Adrenal gland (tissue), 12 donors: ENCODE data around the gene FPR1. TPM values are rescaled to one million over a fixed set of nuclear protein-coding genes. Genes with fewer than 3 reads are reported as not detected.
"Not testable (repeated sequence)": the region's sequence is repeated elsewhere in the genome, so short reads cannot be mapped to it uniquely, and the experiment has no call there.

Source experiments
- DNase-seq, 7 donors: peaks; one replicate each; pipeline ENCODE4 v3.0.0-alpha.2; 2019 to 2020
- H3K27ac ChIP-seq, 5 donors: fragments of 200-600 bp; sonication (generic) in 4 of 5; 1 replicate in 3 of 5; 2 replicates in 2 of 5; pipeline versions ENCODE4 v1.5.1 to v1.8.0; 2016 to 2020; ENCODE audit warnings: mild to moderate bottlenecking in 1 of 5
- H3K27me3 ChIP-seq: fragments of 200-600 bp; 2 replicates; pipeline ENCODE4 v1.8.0; 2021
- H3K36me3 ChIP-seq, 2 donors: fragments of 200-600 bp; replicated peaks in 1 of 2; 1 replicate in 1 of 2; 2 replicates in 1 of 2; pipeline versions ENCODE4 v1.5.1 to v1.8.0; 2018 to 2022
- H3K4me1 ChIP-seq, 2 donors: fragments of 200-600 bp; replicated peaks in 1 of 2; 1 replicate in 1 of 2; 2 replicates in 1 of 2; pipeline versions ENCODE4 v1.5.1 to v1.8.0; 2018 to 2021
- H3K4me3 ChIP-seq, 4 donors: fragments of 200-600 bp; sonication (generic) in 3 of 4; one replicate each; pipeline ENCODE4 v1.5.1; 2016 to 2018
- H3K9me3 ChIP-seq, 3 donors: fragments of 200-600 bp; sonication (generic) in 1 of 3; replicated peaks in 1 of 3; 1 replicate in 2 of 3; 2 replicates in 1 of 3; pipeline versions ENCODE4 v1.5.1 to v1.8.0; 2016 to 2021
- POLR2A ChIP-seq, 2 donors: fragments of 450-650 bp; IDR thresholded peaks; one replicate each; pipeline ENCODE4 v1.6.1; 2017; ENCODE audit warnings: antibody characterized with exemption in 2 of 2, mild to moderate bottlenecking in 2 of 2, moderate library complexity in 1 of 2
- WGBS, 4 donors: extraction: QIAGEN DNeasy Blood & Tissue Kit in 2 of 4; methylation state at CpG; one replicate each; pipeline versions ENCODE4 v1.1.5 to v1.1.7; 2013 to 2017; 5-methylcytosine and 5-hydroxymethylcytosine counted together
- intact Hi-C, 2 donors: fragments of 100-400 bp; cut with DNase I; formaldehyde crosslinking; loops; one replicate each; pipeline versions ENCODE4 v1.14.1 to v1.15.0; 2022 to 2023
- polyA plus RNA-seq, 3 donors: library from polyadenylated mRNA; stranded (reverse); fragments of 200-250 nt in 2 of 3; fragments of 350-450 nt in 1 of 3; fragmentation: Illumina TruSeq in 1 of 3; extraction: RNeasy Lipid Tissue Mini Kit (QIAGEN cat#74804) in 1 of 3; gene quantifications; one replicate each; pipeline ENCODE4 v1.2.3, GENCODE V29; 2013 to 2014
- total RNA-seq, 9 donors: library from RNA; depleted of rRNA in 4 of 9; stranded (reverse); fragments of >200 nt in 4 of 9; fragments of 120-200 nt in 1 of 9; fragmentation: NEBNext Ultra II Directional in 1 of 9; extraction: Animal tissue kit (Norgen Biotek cat#: 25700) in 1 of 9; gene quantifications; one replicate each; pipeline versions ENCODE4 v1.1.0 to v1.2.4, GENCODE V29; 2013 to 2023
- TF ChIP-seq, protein P1 (sequence below), 6 experiments: fragments of 450-650 bp in 4 of 6; fragments of 200-600 bp in 2 of 6; sonication (generic) in 1 of 6; IDR thresholded peaks; 1 replicate in 5 of 6; 2 replicates in 1 of 6; pipeline versions ENCODE4 v1.5.1 to v1.8.0; 2016 to 2021; ENCODE audit warnings: antibody characterized with exemption in 6 of 6, mild to moderate bottlenecking in 2 of 6, moderate library complexity in 1 of 6
- donor health status: healthy with polysubstance abuse.
- donor health status: Bipolar disorder and iron deficiency.
- donor health status: DM: yes; HTN: yes; CAD: no.
- donor health status: DM: no; HTN: no; CAD: no.
- donor health status: DM: no; HTN: no; CAD: no.
- donor health status: DM: yes; HTN: yes; CAD: no.

FPR1 gene
- total and polyA plus RNA-seq, 12 donors: 0.83 to 31.1 (median 13.4) TPM

DNA sequence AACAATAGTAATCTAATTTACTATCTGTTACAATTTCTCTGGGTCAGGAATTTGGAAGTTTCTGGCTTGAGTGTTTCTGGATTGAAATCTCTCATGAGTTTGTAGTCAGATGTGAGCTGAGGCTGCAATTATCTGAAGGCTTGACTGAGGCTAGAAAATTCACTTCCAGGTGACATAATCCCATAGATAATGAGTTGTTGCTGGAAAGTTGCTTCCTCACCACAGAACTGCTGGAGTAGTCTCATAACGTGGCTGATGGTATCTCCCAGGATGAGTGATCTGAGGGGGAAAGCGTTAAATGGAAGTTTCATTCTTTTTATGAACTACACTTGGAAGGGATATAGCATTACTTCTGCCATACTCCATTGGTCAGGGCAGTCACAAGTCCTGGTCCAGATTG, 28.0 kb upstream of the FPR1 start:
- TF ChIP-seq POLR2A (IDR thresholded peaks at IDR 0.05): no peak
- TF ChIP-seq, protein P1, sequence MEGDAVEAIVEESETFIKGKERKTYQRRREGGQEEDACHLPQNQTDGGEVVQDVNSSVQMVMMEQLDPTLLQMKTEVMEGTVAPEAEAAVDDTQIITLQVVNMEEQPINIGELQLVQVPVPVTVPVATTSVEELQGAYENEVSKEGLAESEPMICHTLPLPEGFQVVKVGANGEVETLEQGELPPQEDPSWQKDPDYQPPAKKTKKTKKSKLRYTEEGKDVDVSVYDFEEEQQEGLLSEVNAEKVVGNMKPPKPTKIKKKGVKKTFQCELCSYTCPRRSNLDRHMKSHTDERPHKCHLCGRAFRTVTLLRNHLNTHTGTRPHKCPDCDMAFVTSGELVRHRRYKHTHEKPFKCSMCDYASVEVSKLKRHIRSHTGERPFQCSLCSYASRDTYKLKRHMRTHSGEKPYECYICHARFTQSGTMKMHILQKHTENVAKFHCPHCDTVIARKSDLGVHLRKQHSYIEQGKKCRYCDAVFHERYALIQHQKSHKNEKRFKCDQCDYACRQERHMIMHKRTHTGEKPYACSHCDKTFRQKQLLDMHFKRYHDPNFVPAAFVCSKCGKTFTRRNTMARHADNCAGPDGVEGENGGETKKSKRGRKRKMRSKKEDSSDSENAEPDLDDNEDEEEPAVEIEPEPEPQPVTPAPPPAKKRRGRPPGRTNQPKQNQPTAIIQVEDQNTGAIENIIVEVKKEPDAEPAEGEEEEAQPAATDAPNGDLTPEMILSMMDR (IDR thresholded peaks at IDR 0.05): no peak
- H3K4me3 ChIP-seq: no peak overlapping the region
- intact Hi-C loops: loop anchor here in 1 of 2 donors (10.0 kb wide), 1 partner anchor 95 kb away; no protein-coding TSS in a partner anchor
- peaks cover 8% of the 10 kb centered on the region for H3K27me3 ChIP-seq
- no peak overlapping the region for H3K27ac ChIP-seq
- H3K9me3 ChIP-seq: no peaks in the 10 kb centered on the region
- no peaks in the 10 kb centered on the region for H3K36me3 ChIP-seq
- no peak for DNase-seq
- WGBS, 4 donors: 38 to 57% (median 52%) methylated on average over 2 of the region's 2 CpGs
- H3K4me1 ChIP-seq: no peaks in the 10 kb centered on the region

DNA sequence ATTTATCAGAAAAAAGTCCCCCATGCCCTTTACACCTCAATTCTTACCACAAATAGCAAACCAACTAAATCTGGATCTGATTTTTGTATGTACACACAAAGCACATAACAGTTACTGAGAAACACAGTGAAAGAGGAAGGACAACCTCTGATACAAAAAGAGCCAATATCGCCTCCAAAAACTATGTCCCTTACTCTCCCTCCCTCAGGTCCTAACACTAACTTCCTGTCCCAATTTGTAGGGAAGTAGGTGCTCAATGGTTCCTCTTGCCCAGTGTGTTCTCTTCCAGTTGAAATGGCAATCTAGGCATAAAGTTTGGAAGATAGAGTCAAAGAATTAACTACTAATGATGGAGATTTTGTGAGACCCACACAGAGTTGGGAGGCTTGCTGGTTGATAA, 27.5 kb upstream of the FPR1 start:
- no peaks in the 10 kb centered on the region for H3K36me3 ChIP-seq
- intact Hi-C loops: loop anchor here in 1 of 2 donors (10.0 kb wide), 1 partner anchor 94 kb away; no protein-coding TSS in a partner anchor
- H3K4me3 ChIP-seq: no peak overlapping the region
- H3K27ac ChIP-seq: no peak overlapping the region
- WGBS, 4 donors: 52 to 73% (median 66%) methylated on average over 1 of the region's 1 CpG
- DNase-seq: no peak
- TF ChIP-seq, protein P1 (IDR thresholded peaks at IDR 0.05): no peak
- no peak for TF ChIP-seq POLR2A (IDR thresholded peaks at IDR 0.05)
- no peaks in the 10 kb centered on the region for H3K4me1 ChIP-seq
- no peaks in the 10 kb centered on the region for H3K9me3 ChIP-seq
- peaks cover 8% of the 10 kb centered on the region for H3K27me3 ChIP-seq

DNA sequence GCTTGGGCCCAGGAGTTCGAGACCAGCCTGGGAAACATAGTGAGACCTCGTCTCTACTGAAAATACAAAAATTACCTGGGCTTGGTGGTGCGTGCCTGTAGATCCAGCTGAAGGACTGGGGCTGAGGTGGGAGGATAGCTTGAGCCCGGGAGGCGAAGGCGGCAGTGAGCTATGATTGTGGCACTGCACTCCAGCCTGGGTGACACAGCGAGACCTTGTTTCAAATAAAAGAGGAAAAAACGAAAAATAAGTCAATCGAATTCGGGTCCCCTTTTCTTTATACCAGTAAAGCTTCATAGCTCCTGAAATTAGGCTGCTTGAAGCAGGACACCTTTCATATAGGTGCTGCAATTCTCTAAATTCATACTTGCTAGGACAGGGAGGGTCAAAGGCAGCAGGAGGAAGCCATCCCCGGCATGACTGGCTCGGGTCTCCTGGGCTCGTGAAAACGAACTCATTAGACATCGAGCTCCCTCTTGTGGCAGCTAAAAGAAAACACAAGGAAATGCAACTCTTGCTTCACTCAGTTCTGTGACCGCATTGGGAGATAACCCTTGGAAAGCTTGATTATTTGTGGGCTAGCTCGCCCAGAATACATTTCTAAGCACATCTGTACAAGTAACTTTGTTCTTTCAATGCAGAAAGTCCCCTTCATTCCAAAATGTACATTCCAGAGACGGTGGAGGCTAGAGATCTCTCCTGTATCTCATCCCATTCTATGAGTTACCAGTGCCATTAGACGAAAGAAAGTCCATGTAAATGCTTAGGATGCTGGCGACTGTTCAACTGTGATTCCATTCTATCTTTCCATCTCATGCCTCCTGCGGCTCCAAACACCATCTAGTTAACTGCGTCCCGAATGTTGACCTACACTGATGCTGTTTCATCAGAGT, 26.1 kb upstream of the FPR1 start:
- no peak overlapping the region for H3K27ac ChIP-seq
- peak; percentile 56 to 85 (median 73) for DNase-seq
- H3K27me3 ChIP-seq: peaks cover 8% of the 10 kb centered on the region
- no peaks in the 10 kb centered on the region for H3K9me3 ChIP-seq
- H3K36me3 ChIP-seq: no peaks in the 10 kb centered on the region
- 24 to 33% (median 29%) methylated on average over 23 of the region's 23 CpGs for WGBS, 4 donors
- H3K4me1 ChIP-seq: no peaks in the 10 kb centered on the region
- intact Hi-C loops: loop anchor here in 1 of 2 donors (10.0 kb wide), 1 partner anchor 93 kb away; no protein-coding TSS in a partner anchor
- TF ChIP-seq, protein P1 (IDR thresholded peaks at IDR 0.05): peak; percentile 59 to 84 (median 78)
- TF ChIP-seq POLR2A (IDR thresholded peaks at IDR 0.05): no peak
- H3K4me3 ChIP-seq: no peak overlapping the region

DNA sequence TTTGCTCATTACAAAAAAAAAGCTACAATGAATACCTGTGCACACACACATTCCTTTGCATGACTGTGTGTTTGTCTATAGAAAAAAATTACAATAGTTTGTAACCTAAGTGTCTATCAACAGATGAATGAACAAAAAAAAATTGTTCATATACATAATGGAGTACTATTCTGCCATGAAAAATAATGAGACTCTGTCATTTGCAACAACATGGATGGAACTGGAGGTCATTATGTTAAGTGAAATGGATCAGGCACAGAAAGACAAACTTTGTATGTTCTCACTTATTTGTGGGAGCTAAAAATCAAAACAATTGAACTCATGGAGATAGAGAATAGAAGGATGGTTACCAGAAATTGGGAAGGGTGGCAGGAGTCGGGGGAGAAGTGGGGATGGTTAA, 24.9 kb upstream of the FPR1 start:
- not testable (repeated sequence) for H3K4me1 ChIP-seq, DNase-seq, H3K9me3 ChIP-seq, H3K36me3 ChIP-seq, H3K27me3 ChIP-seq, H3K4me3 ChIP-seq, H3K27ac ChIP-seq
- intact Hi-C loops: loop anchor here in 1 of 2 donors (10.0 kb wide), 1 partner anchor 92 kb away; no protein-coding TSS in a partner anchor
- WGBS, 4 donors: 77 to 90% (median 82%) methylated on average over 1 of the region's 1 CpG
